Spleen (tissue), 11 donors: ENCODE measurements around the gene SRD5A1. TPM values are rescaled to one million over a fixed set of nuclear protein-coding genes. Genes with fewer than 3 reads are reported as not detected.

Experiments
- DNase-seq: peaks from one replicate; pipeline ENCODE4 v3.0.0-alpha.2; 2020
- H3K27ac ChIP-seq, 8 donors: fragments of 200-600 bp; sonication (generic) in 7 of 8; 1 replicate in 4 of 8; 2 replicates in 4 of 8; pipeline versions ENCODE4 v1.5.0 to v1.8.0; 2016 to 2021; ENCODE audit warnings: inconsistent platforms in 4 of 8, mild to moderate bottlenecking in 4 of 8, moderate library complexity in 1 of 8
- H3K27me3 ChIP-seq, 7 donors: fragments of 200-600 bp; sonication (generic) in 6 of 7; replicated peaks in 1 of 7; 1 replicate in 4 of 7; 2 replicates in 3 of 7; pipeline versions ENCODE4 v1.5.0 to v1.8.0; 2016 to 2021; ENCODE audit warnings: inconsistent platforms in 3 of 7, mild to moderate bottlenecking in 1 of 7
- H3K36me3 ChIP-seq, 6 donors: fragments of 200-600 bp; sonication (generic) in 5 of 6; 1 replicate in 4 of 6; 2 replicates in 2 of 6; pipeline versions ENCODE4 v1.5.0 to v1.8.0; 2016 to 2021; ENCODE audit warnings: inconsistent platforms in 2 of 6
- H3K4me1 ChIP-seq, 6 donors: fragments of 200-600 bp; sonication (generic) in 5 of 6; 1 replicate in 3 of 6; 2 replicates in 3 of 6; pipeline versions ENCODE4 v1.5.0 to v1.8.0; 2016 to 2021; ENCODE audit warnings: inconsistent platforms in 3 of 6
- H3K4me3 ChIP-seq, 8 donors: fragments of 200-600 bp; sonication (generic) in 7 of 8; 1 replicate in 4 of 8; 2 replicates in 4 of 8; pipeline versions ENCODE4 v1.5.0 to v1.8.0; 2016 to 2021; ENCODE audit warnings: inconsistent platforms in 4 of 8, mild to moderate bottlenecking in 4 of 8, moderate library complexity in 2 of 8
- H3K9me3 ChIP-seq, 8 donors: fragments of 200-600 bp; sonication (generic) in 7 of 8; 1 replicate in 4 of 8; 2 replicates in 4 of 8; pipeline versions ENCODE4 v1.5.0 to v1.8.0; 2016 to 2021; ENCODE audit warnings: inconsistent platforms in 4 of 8
- CTCF ChIP-seq, 11 experiments: fragments of 200-600 bp in 7 of 11; fragments of 450-650 bp in 4 of 11; sonication (generic) in 4 of 11; IDR thresholded peaks in 8 of 11; conservative IDR thresholded peaks in 3 of 11; 1 replicate in 7 of 11; 2 replicates in 4 of 11; pipeline versions ENCODE4 v1.4.0 to v1.8.0; 2016 to 2021; ENCODE audit warnings: antibody characterized with exemption in 11 of 11, inconsistent platforms in 4 of 11, mild to moderate bottlenecking in 1 of 11
- POLR2A ChIP-seq, 3 donors: fragments of 450-650 bp; IDR thresholded peaks; one replicate each; pipeline ENCODE4 v1.5.1; 2017; ENCODE audit warnings: antibody characterized with exemption in 3 of 3, mild to moderate bottlenecking in 1 of 3
- POLR2AphosphoS5 ChIP-seq, 3 donors: sonication (generic); formaldehyde crosslinking; IDR thresholded peaks; one replicate each; pipeline ENCODE4 v1.5.1; 2017; ENCODE audit warnings: antibody characterized with exemption in 3 of 3
- WGBS, 5 donors: extraction: QIAGEN DNeasy Blood & Tissue Kit in 3 of 5; methylation state at CpG; one replicate each; pipeline versions ENCODE4 v1.1.5 to v1.1.7; 2013 to 2018; 5-methylcytosine and 5-hydroxymethylcytosine counted together
- intact Hi-C: fragments of 100-400 bp; cut with DNase I; formaldehyde crosslinking; loops from one replicate; pipeline ENCODE4 v1.15.0; 2023; ENCODE audit warnings: low total_unique reads
- polyA plus RNA-seq, 3 donors: library from polyadenylated mRNA; stranded (reverse); fragments of 200-250 nt; gene quantifications; one replicate each; pipeline ENCODE4 v1.2.1, GENCODE V29; 2013
- total RNA-seq, 7 donors: library from RNA; depleted of rRNA in 3 of 7; stranded (reverse); fragments of >200 nt in 3 of 7; fragmentation: NEBNext Ultra II Directional in 4 of 7; extraction: Animal tissue kit (Norgen Biotek cat#: 25700) in 4 of 7; gene quantifications; one replicate each; pipeline versions ENCODE4 v1.1.0 to v1.2.1, GENCODE V29; 2016 to 2021
- donor health status: healthy with polysubstance abuse.
- donor health status: DM: no; HTN: no; CAD: no; lungs with moderate emphysema.
- donor health status: DM: no; HTN: no; CAD: no.
- donor health status: Bipolar disorder and iron deficiency.
- donor health status: healthy.
- donor health status: DM: no; HTN: no; CAD: no.
- donor health status: DM: yes; HTN: yes; CAD: no.

SRD5A1 gene
- total and polyA plus RNA-seq, 10 donors: 2.5 to 9.3 (median 5.7) TPM

GRCh38 chr5:6673963-6674362 lies 40.7 kb downstream of the SRD5A1 start:
- Histone ChIP-seq H3K27ac (no peak overlapping the region), H3K27me3 (no peaks in the 10 kb centered on the region), H3K4me3 (no peak overlapping the region), H3K9me3 (peaks cover 0 to 10% (median 0%) of the 10 kb centered on the region in 8 donors), H3K4me1 (no peaks in the 10 kb centered on the region), H3K36me3 (peaks cover 0 to 22% (median 0%) of the 10 kb centered on the region in 6 donors)
- no peak for DNase-seq
- WGBS, 5 donors: 85 to 97% (median 96%) methylated on average over 1 of the region's 1 CpG
- intact Hi-C loops: no loop called here
- TF ChIP-seq POLR2AphosphoS5 (IDR thresholded peaks at IDR 0.05) (no peak), POLR2A (IDR thresholded peaks at IDR 0.05) (no peak), CTCF (IDR thresholded peaks at IDR 0.05 in 8 of 11, conservative IDR thresholded peaks at IDR 0.05 in 3 of 11) (no peak)

GRCh38 chr5:6674421-6674820 lies 41.2 kb downstream of the SRD5A1 start:
- 90 to 96% (median 93%) methylated on average over 3 of the region's 3 CpGs for WGBS, 5 donors
- no peak overlapping the region for H3K27ac ChIP-seq
- H3K9me3 ChIP-seq: peaks cover 0 to 10% (median 0%) of the 10 kb centered on the region in 8 donors
- no peaks in the 10 kb centered on the region for H3K27me3 ChIP-seq
- DNase-seq: no peak
- TF ChIP-seq CTCF (IDR thresholded peaks at IDR 0.05 in 8 of 11, conservative IDR thresholded peaks at IDR 0.05 in 3 of 11) (no peak), POLR2AphosphoS5 (IDR thresholded peaks at IDR 0.05) (no peak), POLR2A (IDR thresholded peaks at IDR 0.05) (no peak)
- no peak overlapping the region for H3K4me3 ChIP-seq
- no peaks in the 10 kb centered on the region for H3K4me1 ChIP-seq
- intact Hi-C loops: no loop called here
- H3K36me3 ChIP-seq: peaks cover 0 to 22% (median 0%) of the 10 kb centered on the region in 6 donors

GRCh38 chr5:6674886-6675285 lies 41.6 kb downstream of the SRD5A1 start:
- intact Hi-C loops: no loop called here
- Histone ChIP-seq H3K4me1 (no peaks in the 10 kb centered on the region), H3K27me3 (no peaks in the 10 kb centered on the region), H3K4me3 (no peak overlapping the region), H3K27ac (no peak overlapping the region), H3K36me3 (peaks cover 0 to 18% (median 0%) of the 10 kb centered on the region in 6 donors), H3K9me3 (peaks cover 0 to 10% (median 0%) of the 10 kb centered on the region in 8 donors)
- no peak for DNase-seq
- TF ChIP-seq CTCF (IDR thresholded peaks at IDR 0.05 in 8 of 11, conservative IDR thresholded peaks at IDR 0.05 in 3 of 11) (no peak), POLR2A (IDR thresholded peaks at IDR 0.05) (no peak), POLR2AphosphoS5 (IDR thresholded peaks at IDR 0.05) (no peak)
- WGBS, 5 donors: 94 to 96% (median 95%) methylated on average over 10 of the region's 10 CpGs

- intact Hi-C loops: no loop called here
- no peak for DNase-seq
- peaks cover 0 to 10% (median 0%) of the 10 kb centered on the region in 8 donors for H3K9me3 ChIP-seq
- no peak overlapping the region for H3K4me3 ChIP-seq
- WGBS, 5 donors: 87 to 93% (median 90%) methylated on average over 5 of the region's 5 CpGs
- H3K4me1 ChIP-seq: no peaks in the 10 kb centered on the region
- no peak overlapping the region for H3K27ac ChIP-seq
- peaks cover 0 to 4% (median 0%) of the 10 kb centered on the region in 7 donors for H3K27me3 ChIP-seq
- TF ChIP-seq POLR2AphosphoS5 (IDR thresholded peaks at IDR 0.05) (no peak), CTCF (IDR thresholded peaks at IDR 0.05 in 8 of 11, conservative IDR thresholded peaks at IDR 0.05 in 3 of 11) (no peak), POLR2A (IDR thresholded peaks at IDR 0.05) (no peak)
- H3K36me3 ChIP-seq: peaks cover 0 to 9% (median 0%) of the 10 kb centered on the region in 6 donors
Measured at GRCh38 chr5:6675784-6676491, 42.7 kb downstream of the SRD5A1 start.
